NB4 (cell line): ENCODE data around the gene FBXO34.

ENCODE experiments used
- DNase-seq: peaks from one replicate; pipeline ENCODE4 v3.0.0; 2010; ENCODE audit warnings: low read depth
- H3K4me3 ChIP-seq: one replicate; pipeline ENCODE4 v1.5.1; 2011; ENCODE audit warnings: mild to moderate bottlenecking, low read depth, low read length, moderate library complexity
- MAX ChIP-seq: IDR thresholded peaks from 2 replicates; pipeline ENCODE4 v1.6.1; 2011; ENCODE audit warnings: low read depth, low read length
- MYC ChIP-seq: IDR thresholded peaks from 2 replicates; pipeline ENCODE4 v1.6.1; 2011; ENCODE audit warnings: low read depth, low read length
- POLR2A ChIP-seq: IDR thresholded peaks from 2 replicates; pipeline ENCODE4 v1.6.1; 2011; ENCODE audit warnings: mild to moderate bottlenecking; ENCODE audit not compliant: insufficient read length; ENCODE audit errors: extremely low read depth
- TF ChIP-seq, protein P1 (sequence below): IDR thresholded peaks from one replicate; pipeline ENCODE4 v1.5.1; 2012; ENCODE audit warnings: low read depth, low read length

FBXO34 gene

GRCh38 chr14:55347040-55347439 is 75.8 kb downstream of the FBXO34 start:
- H3K4me3 ChIP-seq, result no peak overlapping the region
- DNase-seq, result no peak
- TF ChIP-seq MAX (no peak), POLR2A (no peak), MYC (no peak)
- TF ChIP-seq, protein P1, sequence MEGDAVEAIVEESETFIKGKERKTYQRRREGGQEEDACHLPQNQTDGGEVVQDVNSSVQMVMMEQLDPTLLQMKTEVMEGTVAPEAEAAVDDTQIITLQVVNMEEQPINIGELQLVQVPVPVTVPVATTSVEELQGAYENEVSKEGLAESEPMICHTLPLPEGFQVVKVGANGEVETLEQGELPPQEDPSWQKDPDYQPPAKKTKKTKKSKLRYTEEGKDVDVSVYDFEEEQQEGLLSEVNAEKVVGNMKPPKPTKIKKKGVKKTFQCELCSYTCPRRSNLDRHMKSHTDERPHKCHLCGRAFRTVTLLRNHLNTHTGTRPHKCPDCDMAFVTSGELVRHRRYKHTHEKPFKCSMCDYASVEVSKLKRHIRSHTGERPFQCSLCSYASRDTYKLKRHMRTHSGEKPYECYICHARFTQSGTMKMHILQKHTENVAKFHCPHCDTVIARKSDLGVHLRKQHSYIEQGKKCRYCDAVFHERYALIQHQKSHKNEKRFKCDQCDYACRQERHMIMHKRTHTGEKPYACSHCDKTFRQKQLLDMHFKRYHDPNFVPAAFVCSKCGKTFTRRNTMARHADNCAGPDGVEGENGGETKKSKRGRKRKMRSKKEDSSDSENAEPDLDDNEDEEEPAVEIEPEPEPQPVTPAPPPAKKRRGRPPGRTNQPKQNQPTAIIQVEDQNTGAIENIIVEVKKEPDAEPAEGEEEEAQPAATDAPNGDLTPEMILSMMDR, result no peak

GRCh38 chr14:55347748-55348147 is 76.5 kb downstream of the FBXO34 start:
- TF ChIP-seq, protein P1, result no peak
- TF ChIP-seq MAX, result no peak
- no peak for TF ChIP-seq POLR2A
- no peak for TF ChIP-seq MYC
- DNase-seq, result no peak
- no peak overlapping the region for H3K4me3 ChIP-seq

GRCh38 chr14:55348766-55349453 is 77.7 kb downstream of the FBXO34 start:
- DNase-seq, result no peak
- TF ChIP-seq, protein P1, result no peak
- TF ChIP-seq POLR2A (no peak), MYC (no peak), MAX (no peak)
- H3K4me3 ChIP-seq, result no peak overlapping the region

GRCh38 chr14:55349565-55349964 is 78.3 kb downstream of the FBXO34 start:
- DNase-seq, result no peak
- TF ChIP-seq POLR2A, result no peak
- TF ChIP-seq, protein P1, result no peak
- no peak for TF ChIP-seq MYC
- TF ChIP-seq MAX, result no peak
- H3K4me3 ChIP-seq, result no peak overlapping the region

- TF ChIP-seq MYC, result no peak
- no peak for DNase-seq
- no peak overlapping the region for H3K4me3 ChIP-seq
Measured at GRCh38 chr14:55350461-55350860, 79.2 kb downstream of the FBXO34 start.

GRCh38 chr14:55351111-55351510 is 79.9 kb downstream of the FBXO34 start:
- TF ChIP-seq POLR2A, result no peak
- no peak for TF ChIP-seq MAX
- no peak for TF ChIP-seq MYC
- TF ChIP-seq, protein P1, result no peak
- no peak overlapping the region for H3K4me3 ChIP-seq
- DNase-seq, result no peak
